ENCODE results near the gene KCNA5.

KCNA5 gene

GRCh38 chr12:5015711-5016492 is 27.8 kb upstream of the KCNA5 start:
- TF ChIP-seq CTCF (conservative IDR thresholded peaks at IDR 0.05; ENCODE audit: low read depth, low read length) = no peak
- no peak overlapping the region for H3K4me3 ChIP-seq (ENCODE audit: low read depth, low read length)
- no peak for DNase-seq (ENCODE audit: low read depth)

DNA sequence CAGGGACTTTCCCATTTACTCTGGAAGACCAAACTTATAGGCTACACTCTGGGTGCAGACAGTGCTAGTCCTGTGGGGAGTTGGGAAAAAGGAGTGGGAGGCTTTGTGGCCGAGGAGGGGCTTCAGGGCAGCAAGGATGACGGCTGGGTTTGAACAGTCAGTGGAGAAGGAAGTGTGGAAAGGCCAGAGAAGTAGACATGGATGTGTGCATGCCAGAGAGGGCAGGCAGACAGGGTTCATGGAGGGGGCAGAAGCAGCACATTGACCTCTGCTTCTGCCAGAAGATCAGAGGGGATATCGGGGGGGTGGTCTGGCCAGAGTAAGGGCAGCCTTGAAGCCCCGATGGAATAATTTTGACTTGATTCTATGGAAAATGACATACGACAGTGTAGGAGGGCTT is 27.2 kb upstream of the KCNA5 start:
- no peak for TF ChIP-seq CTCF (conservative IDR thresholded peaks at IDR 0.05; ENCODE audit: low read depth, low read length)
- DNase-seq (ENCODE audit: low read depth) = no peak

DNA sequence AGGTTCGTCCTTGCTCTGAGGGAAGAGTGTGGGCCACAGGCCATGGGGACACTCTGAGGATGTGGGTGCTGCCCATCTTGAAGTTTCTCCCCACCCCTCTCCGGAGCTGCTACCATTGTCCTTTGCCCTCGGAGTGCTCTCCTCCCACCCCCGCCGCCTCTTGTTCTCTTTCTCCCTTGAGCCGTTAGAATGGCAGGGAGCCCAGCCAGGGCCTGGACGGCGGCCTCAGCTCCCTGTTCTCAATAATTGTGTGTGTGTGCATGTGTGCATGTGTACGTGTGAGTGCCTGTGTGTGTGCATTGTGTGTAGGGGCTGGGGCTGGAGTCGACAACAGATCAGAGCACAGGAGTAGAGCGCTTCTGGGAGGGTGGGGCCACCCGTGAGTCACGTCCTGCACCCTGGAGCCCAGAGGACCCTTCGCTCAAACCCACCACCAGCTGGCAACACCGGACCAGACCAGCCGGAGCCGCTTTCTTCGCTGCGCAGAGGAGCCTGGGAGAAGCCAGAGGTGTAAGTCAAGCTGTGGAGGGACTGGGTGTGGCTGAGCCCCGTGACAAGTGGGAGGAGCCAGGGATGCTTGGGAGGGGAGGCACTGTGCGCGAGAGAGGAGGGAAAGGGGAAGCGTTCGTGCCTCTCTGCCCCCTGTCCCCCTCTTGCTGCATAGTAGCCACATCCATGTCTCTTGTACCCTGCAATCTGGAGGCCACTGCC is 25.9 kb upstream of the KCNA5 start:
- TF ChIP-seq CTCF (conservative IDR thresholded peaks at IDR 0.05; ENCODE audit: low read depth, low read length) = no peak
- DNase-seq (ENCODE audit: low read depth) = no peak
- H3K4me3 ChIP-seq (ENCODE audit: low read depth, low read length) = no peak overlapping the region

More for the DNA sequence above, 27.2 kb upstream of the KCNA5 start:
- H3K4me3 ChIP-seq (ENCODE audit: low read depth, low read length) = no peak overlapping the region

DNA sequence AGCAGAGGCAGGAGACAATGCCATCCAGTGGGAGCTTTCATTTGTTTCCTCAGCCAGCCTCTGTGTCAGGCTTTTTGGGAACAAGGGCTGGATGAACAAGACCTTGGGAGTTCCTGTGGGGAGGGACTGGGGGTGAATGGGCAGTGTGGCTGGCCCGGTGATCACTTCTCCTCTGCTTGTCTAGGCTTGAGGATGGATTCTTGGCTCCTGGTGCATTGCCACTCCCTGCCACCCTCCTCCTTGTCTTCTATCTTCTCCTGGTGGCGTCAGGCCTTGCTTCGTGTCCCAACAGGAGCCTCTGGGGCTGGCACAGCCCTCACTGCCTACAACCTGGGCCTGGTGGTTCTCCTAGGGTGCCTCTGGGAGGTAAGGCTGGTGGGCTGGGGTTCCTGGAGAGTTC is 25.0 kb upstream of the KCNA5 start:
- no peak overlapping the region for H3K4me3 ChIP-seq (ENCODE audit: low read depth, low read length)
- no peak for DNase-seq (ENCODE audit: low read depth)
- no peak for TF ChIP-seq CTCF (conservative IDR thresholded peaks at IDR 0.05; ENCODE audit: low read depth, low read length)

DNA sequence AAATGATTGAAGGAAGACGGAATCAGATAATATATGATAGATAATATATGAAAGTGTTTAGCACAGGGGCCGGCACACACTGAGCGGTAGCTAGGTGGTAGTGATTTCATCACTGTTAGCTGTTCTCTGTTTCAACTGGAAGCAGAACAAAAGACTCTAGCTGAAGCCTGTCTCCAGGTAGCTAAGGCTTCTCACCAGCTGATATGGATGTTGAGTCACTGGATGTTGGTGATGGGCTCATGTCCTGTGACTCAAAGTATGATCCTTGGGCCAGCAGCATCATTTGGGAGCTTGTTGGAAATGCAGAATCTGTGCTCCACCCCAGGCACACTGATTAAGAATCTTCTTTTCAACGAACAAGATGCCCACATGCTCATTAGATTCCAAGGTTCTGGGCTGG is 21.7 kb upstream of the KCNA5 start:
- no peak for TF ChIP-seq CTCF (conservative IDR thresholded peaks at IDR 0.05; ENCODE audit: low read depth, low read length)
- no peak for DNase-seq (ENCODE audit: low read depth)
- H3K4me3 ChIP-seq (ENCODE audit: low read depth, low read length) = no peak overlapping the region

GRCh38 chr12:5022465-5023061 is 21.1 kb upstream of the KCNA5 start:
- H3K4me3 ChIP-seq (ENCODE audit: low read depth, low read length) = no peak overlapping the region
- DNase-seq (ENCODE audit: low read depth) = peak; percentile 57
- peak; percentile 89 for TF ChIP-seq CTCF (conservative IDR thresholded peaks at IDR 0.05; ENCODE audit: low read depth, low read length)

Data from choroid plexus epithelial cell (primary cell).